Heart left ventricle (tissue), 16 donors: ENCODE results near the gene SNN. TPM values are rescaled to one million over a fixed set of nuclear protein-coding genes. Genes with fewer than 3 reads are reported as not detected.

Experiments
- ATAC-seq, 4 donors: fragments of 200-7000 bp; cut with Tn5 transposase; one replicate each; pipeline ENCODE4 v1.9.1; 2020 to 2022; ENCODE audit warnings: moderate library complexity in 4 of 4, mild to moderate bottlenecking in 3 of 4, moderate number of reproducible peaks in 1 of 4
- DNase-seq, 5 donors: peaks; one replicate each; pipeline ENCODE4 v3.0.0-alpha.2; 2020
- H3K27ac ChIP-seq, 12 donors: fragments of 200-600 bp; sonication (generic) in 4 of 12; one replicate each; pipeline versions ENCODE4 v1.5.0 to v1.8.0; 2016 to 2022; ENCODE audit warnings: mild to moderate bottlenecking in 2 of 12
- H3K27me3 ChIP-seq, 9 donors: fragments of 200-600 bp; sonication (generic) in 2 of 9; one replicate each; pipeline versions ENCODE4 v1.5.1 to v1.8.0; 2016 to 2022; ENCODE audit warnings: mild to moderate bottlenecking in 3 of 9
- H3K36me3 ChIP-seq, 9 donors: fragments of 200-600 bp; sonication (generic) in 2 of 9; one replicate each; pipeline versions ENCODE4 v1.5.0 to v1.8.0; 2018 to 2022; ENCODE audit warnings: mild to moderate bottlenecking in 2 of 9
- H3K4me1 ChIP-seq, 12 donors: fragments of 200-600 bp; sonication (generic) in 4 of 12; one replicate each; pipeline versions ENCODE4 v1.5.0 to v1.8.0; 2016 to 2022; ENCODE audit warnings: mild to moderate bottlenecking in 3 of 12
- H3K4me3 ChIP-seq, 12 donors: fragments of 200-600 bp; sonication (generic) in 4 of 12; one replicate each; pipeline versions ENCODE4 v1.5.0 to v1.8.0; 2017 to 2022; ENCODE audit warnings: mild to moderate bottlenecking in 9 of 12, moderate library complexity in 4 of 12
- H3K9me3 ChIP-seq, 12 donors: fragments of 200-600 bp; sonication (generic) in 4 of 12; one replicate each; pipeline versions ENCODE4 v1.5.0 to v1.8.0; 2016 to 2022; ENCODE audit warnings: mild to moderate bottlenecking in 1 of 12
- POLR2A ChIP-seq, 2 donors: fragments of 450-650 bp; IDR thresholded peaks; one replicate each; pipeline ENCODE4 v1.6.1; 2017; ENCODE audit warnings: antibody characterized with exemption in 2 of 2, mild to moderate bottlenecking in 2 of 2, moderate library complexity in 2 of 2
- WGBS, 4 donors: extraction: QIAGEN DNeasy Blood & Tissue Kit in 2 of 4; methylation state at CpG; one replicate each; pipeline versions ENCODE4 v1.1.5 to v1.1.7; 2013 to 2018; 5-methylcytosine and 5-hydroxymethylcytosine counted together
- intact Hi-C, 10 donors: fragments of 100-400 bp; cut with DNase I; formaldehyde crosslinking; loops; one replicate each; pipeline versions ENCODE4 v1.11.1 to v1.14.2; 2022
- polyA plus RNA-seq, 2 donors: library from polyadenylated mRNA; stranded (reverse); fragments of 200-250 nt; gene quantifications; one replicate each; pipeline ENCODE4 v1.2.3, GENCODE V29; 2013
- total RNA-seq, 9 donors: library from RNA; depleted of rRNA in 2 of 9; stranded (reverse); fragments of >200 nt in 2 of 9; fragmentation: NEBNext Ultra II Directional in 3 of 9; extraction: Animal tissue kit (Norgen Biotek cat#: 25700) in 3 of 9; gene quantifications; one replicate each; pipeline versions ENCODE4 v1.1.0 to v1.2.4, GENCODE V29; 2016 to 2023
- TF ChIP-seq, protein P1 (sequence below), 12 donors: fragments of 200-600 bp; sonication (generic) in 4 of 12; IDR thresholded peaks; one replicate each; pipeline versions ENCODE4 v1.5.0 to v1.8.0; 2018 to 2022; ENCODE audit warnings: antibody characterized with exemption in 12 of 12, mild to moderate bottlenecking in 5 of 12
- donor health status: ischemic (EF 13 %, LVEDD 7.1; RV severe dilation, severe dysfunction).
- donor health status: healthy with polysubstance abuse.
- donor health status: DM: no; HTN: yes; CAD: no.
- donor health status: DM: no; HTN: no; CAD: no.
- donor health status: ischemic (EF 25% LVEDD 6.9; RV normal size, moderate dysfunction).
- donor health status: ischemic (EF 25% LVEDD 5.7; RV mildly dilated, moderate dysfunction).
- donor health status: healthy.
- donor health status: DM: yes; HTN: yes; CAD: no.
- donor health status: ischemic (EF 35%, LVEDD 5.7; RV mildly dilated, moderate dysfunction).
- donor health status: nonischemic (EF 11% LVEDD 7.7; RV severe dilation, severe dysfunction).
- donor health status: DM: yes; HTN: yes; CAD: no.
- donor health status: PGD.
- donor health status: ischemic (EF 29% LVEDD 5.4; RV normal size, mild dysfunction).
- donor health status: nonischemic (EF 23%, LVEDD 6.1; RV moderate dilation, normal function).

The SNN gene
- total and polyA plus RNA-seq, 11 donors: 12.5 to 60.0 (median 36.4) TPM

DNA sequence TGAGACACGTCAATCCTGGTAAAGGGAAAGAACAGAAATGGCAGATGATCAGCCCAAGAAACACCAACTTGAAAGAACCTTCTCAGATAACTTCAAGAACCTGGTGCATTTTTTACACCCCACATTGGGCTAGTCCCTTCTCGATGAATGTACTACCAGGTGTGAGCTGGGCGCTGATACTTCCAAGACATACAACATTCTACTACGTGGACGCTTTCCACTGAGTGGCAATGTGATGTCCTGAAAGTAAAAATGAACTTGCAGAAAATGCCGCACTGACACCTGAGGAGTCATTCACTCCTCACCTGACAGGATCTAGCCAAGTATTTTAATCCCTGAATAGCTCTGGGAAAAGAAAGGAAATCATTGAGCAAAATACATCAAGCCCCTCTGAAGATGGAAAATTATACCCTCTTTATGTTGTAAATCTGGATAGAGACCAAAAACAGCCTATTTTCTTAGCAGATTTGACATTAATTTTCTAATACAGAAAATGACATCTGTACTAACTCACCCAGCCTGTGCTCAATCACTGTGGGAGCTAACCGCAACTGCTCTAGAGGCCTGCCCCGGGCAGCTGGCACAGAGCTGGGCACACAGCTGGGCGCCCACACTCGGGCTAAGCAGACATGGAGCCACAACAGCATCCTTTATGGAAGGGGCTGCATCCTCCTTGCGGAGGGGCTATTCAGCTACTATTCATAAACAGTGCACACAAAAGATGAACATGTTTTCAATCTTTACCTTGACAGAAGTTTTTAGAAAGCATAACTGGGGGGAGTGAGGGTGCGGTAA is 16.2 kb downstream of the SNN start:
- WGBS, 4 donors: 95 to 97% (median 96%) methylated on average over 12 of the region's 12 CpGs
- intact Hi-C loops: no loop called here
- no peaks in the 10 kb centered on the region for H3K9me3 ChIP-seq
- H3K4me3 ChIP-seq: no peak overlapping the region
- ATAC-seq (no peak), DNase-seq (no peak)
- no peak for TF ChIP-seq POLR2A (IDR thresholded peaks at IDR 0.05)
- TF ChIP-seq, protein P1, sequence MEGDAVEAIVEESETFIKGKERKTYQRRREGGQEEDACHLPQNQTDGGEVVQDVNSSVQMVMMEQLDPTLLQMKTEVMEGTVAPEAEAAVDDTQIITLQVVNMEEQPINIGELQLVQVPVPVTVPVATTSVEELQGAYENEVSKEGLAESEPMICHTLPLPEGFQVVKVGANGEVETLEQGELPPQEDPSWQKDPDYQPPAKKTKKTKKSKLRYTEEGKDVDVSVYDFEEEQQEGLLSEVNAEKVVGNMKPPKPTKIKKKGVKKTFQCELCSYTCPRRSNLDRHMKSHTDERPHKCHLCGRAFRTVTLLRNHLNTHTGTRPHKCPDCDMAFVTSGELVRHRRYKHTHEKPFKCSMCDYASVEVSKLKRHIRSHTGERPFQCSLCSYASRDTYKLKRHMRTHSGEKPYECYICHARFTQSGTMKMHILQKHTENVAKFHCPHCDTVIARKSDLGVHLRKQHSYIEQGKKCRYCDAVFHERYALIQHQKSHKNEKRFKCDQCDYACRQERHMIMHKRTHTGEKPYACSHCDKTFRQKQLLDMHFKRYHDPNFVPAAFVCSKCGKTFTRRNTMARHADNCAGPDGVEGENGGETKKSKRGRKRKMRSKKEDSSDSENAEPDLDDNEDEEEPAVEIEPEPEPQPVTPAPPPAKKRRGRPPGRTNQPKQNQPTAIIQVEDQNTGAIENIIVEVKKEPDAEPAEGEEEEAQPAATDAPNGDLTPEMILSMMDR (IDR thresholded peaks at IDR 0.05): no peak
- no peak overlapping the region for H3K27ac ChIP-seq
- H3K36me3 ChIP-seq: peaks cover 0 to 90% (median 77%) of the 10 kb centered on the region in 9 donors
- H3K4me1 ChIP-seq: peaks cover 0 to 77% (median 51%) of the 10 kb centered on the region in 12 donors
- H3K27me3 ChIP-seq: no peaks in the 10 kb centered on the region

DNA sequence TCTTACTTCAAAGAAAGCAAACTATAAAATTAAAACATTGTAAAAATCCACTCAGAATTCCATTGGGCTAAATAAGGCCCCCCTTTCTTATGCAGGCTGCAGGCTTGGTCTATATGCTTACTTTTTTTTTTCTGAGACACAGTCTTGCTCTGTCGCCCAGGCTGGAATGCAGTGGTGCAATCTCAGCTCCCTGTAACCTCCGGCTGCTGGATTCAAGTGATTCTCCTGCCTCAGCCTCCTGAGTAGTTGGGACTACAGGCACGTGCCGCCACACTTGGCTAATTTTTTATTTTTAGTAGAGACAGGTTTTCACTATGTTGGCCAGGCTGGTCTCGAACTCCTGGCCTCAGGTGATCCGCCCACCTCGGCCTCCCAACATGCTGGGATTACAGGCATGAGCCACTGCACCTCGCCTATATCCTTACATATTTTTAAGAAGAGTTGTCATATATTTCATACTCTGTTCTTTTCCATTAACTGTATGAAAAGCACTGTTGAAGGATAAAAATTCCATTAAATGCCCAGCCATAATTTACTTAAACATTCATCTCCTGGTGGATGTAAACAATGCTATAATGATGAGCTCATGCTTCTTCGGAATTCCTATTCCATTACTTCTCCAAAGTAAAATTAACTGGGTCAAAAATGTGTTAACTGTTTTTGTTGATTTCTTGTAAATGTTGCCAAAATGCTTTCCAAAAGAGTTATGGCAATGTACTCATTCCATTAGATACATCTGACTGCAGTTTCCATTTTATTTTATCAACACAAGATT is 17.8 kb downstream of the SNN start:
- WGBS, 4 donors: 82 to 84% (median 83%) methylated on average over 9 of the region's 9 CpGs
- intact Hi-C loops: no loop called here
- Histone ChIP-seq H3K9me3 (no peaks in the 10 kb centered on the region), H3K27me3 (no peaks in the 10 kb centered on the region), H3K4me1 (peaks cover 0 to 72% (median 49%) of the 10 kb centered on the region in 12 donors), H3K36me3 (peaks cover 0 to 89% (median 71%) of the 10 kb centered on the region in 9 donors), H3K4me3 (no peak overlapping the region), H3K27ac (peak overlapping the region in 2 of 12 donors; percentile 1 to 30)
- no peak for ATAC-seq
- DNase-seq: no peak
- TF ChIP-seq POLR2A (IDR thresholded peaks at IDR 0.05): no peak
- TF ChIP-seq, protein P1 (IDR thresholded peaks at IDR 0.05): no peak

DNA sequence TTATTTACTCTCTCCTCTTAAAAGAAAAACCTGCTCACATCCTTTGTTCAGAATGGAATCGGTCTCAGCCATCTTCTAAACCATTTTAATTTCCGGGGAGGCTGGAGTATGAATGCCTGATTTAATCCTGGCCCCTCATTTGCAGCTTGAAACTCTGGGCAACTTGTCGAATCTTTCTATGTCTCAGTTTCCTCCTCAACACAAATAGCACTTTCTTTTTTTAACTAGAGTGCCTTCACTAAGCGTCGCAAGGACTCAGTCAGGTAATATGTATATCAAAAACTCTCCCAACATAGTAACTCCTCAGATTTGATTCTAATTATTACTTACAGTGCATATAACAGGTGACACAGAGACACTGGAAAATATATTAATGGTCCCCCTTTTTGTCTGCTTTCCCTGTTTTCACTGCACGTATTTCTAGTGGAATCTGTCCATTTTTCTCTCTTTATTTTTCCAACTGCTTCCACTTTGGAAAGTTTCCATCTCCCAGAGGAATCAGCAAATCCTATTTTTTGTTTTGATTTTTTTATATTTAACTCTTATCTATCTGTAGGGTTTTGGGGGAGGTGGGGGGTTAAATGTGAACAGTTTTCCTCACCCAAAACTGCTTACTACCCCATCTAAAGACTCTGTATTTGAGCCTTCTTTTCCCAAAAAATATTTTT is 18.6 kb downstream of the SNN start:
- Histone ChIP-seq H3K4me3 (no peak overlapping the region), H3K4me1 (peaks cover 0 to 67% (median 41%) of the 10 kb centered on the region in 12 donors), H3K27me3 (no peaks in the 10 kb centered on the region), H3K36me3 (peaks cover 0 to 91% (median 75%) of the 10 kb centered on the region in 9 donors), H3K9me3 (no peaks in the 10 kb centered on the region), H3K27ac (peak overlapping the region in 2 of 12 donors; percentile 10 to 30)
- intact Hi-C loops: no loop called here
- DNase-seq (no peak), ATAC-seq (no peak)
- whole genome bisulfite sequencing, 4 donors: 45 to 58% (median 55%) methylated on average over 6 of the region's 6 CpGs
- TF ChIP-seq, protein P1 (IDR thresholded peaks at IDR 0.05): no peak
- TF ChIP-seq POLR2A (IDR thresholded peaks at IDR 0.05): no peak
